DND-41 (cell line): Measurements from ENCODE around the gene RHOBTB3.

Experiments used
- EZH2 ChIP-seq: IDR thresholded peaks from 3 replicates; pipeline ENCODE4 v1.6.1; 2012; ENCODE audit warnings: borderline replicate concordance, low read depth, mild to moderate bottlenecking, moderate library complexity, low read length, inconsistent platforms; ENCODE audit not compliant: severe bottlenecking
- TF ChIP-seq, protein P1 (sequence below): IDR thresholded peaks from 2 replicates; pipeline ENCODE4 v1.5.1; 2012; ENCODE audit warnings: borderline replicate concordance, low read length, moderate library complexity, mild to moderate bottlenecking; ENCODE audit not compliant: poor library complexity, severe bottlenecking; ENCODE audit errors: extremely low read depth

DNA sequence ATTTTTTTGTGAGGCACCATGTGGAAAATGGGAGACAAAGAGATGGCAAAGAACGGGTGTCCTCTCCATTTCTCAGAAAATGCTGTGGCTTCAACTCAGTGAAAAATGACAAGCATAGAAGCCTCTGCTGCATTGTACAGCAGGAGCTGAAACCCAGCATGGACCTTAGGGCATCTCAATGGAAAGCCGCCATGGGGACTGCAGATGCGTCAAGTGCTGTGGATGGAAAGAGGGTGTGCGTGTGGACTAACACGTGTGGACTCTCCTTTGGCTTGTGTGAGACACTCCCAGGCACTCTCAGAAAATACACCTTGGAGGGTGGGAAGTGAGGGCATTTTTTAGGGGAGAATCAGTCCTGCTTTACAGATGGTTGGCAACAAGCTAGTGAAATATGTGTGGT lies 93.6 kb downstream of the RHOBTB3 start:
- TF ChIP-seq, protein P1, sequence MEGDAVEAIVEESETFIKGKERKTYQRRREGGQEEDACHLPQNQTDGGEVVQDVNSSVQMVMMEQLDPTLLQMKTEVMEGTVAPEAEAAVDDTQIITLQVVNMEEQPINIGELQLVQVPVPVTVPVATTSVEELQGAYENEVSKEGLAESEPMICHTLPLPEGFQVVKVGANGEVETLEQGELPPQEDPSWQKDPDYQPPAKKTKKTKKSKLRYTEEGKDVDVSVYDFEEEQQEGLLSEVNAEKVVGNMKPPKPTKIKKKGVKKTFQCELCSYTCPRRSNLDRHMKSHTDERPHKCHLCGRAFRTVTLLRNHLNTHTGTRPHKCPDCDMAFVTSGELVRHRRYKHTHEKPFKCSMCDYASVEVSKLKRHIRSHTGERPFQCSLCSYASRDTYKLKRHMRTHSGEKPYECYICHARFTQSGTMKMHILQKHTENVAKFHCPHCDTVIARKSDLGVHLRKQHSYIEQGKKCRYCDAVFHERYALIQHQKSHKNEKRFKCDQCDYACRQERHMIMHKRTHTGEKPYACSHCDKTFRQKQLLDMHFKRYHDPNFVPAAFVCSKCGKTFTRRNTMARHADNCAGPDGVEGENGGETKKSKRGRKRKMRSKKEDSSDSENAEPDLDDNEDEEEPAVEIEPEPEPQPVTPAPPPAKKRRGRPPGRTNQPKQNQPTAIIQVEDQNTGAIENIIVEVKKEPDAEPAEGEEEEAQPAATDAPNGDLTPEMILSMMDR: no peak
- TF ChIP-seq EZH2: no peak
